Endodermal cell (in vitro differentiated cells): ENCODE data around the gene RHD. TPM values are rescaled to one million over a fixed set of nuclear protein-coding genes. Genes with fewer than 3 reads are reported as not detected.

Experiments
- DNase-seq: peaks from one replicate; pipeline ENCODE4 v3.0.0-alpha.2; 2017
- H3K27ac ChIP-seq: 2 replicates; pipeline ENCODE4 v1.5.1; 2013; ENCODE audit warnings: mild to moderate bottlenecking, low read depth, low read length, moderate library complexity
- H3K27me3 ChIP-seq: 2 replicates; pipeline ENCODE4 v1.6.1; 2013; ENCODE audit warnings: mild to moderate bottlenecking, low read length, moderate library complexity; ENCODE audit not compliant: insufficient read depth, control insufficient read depth, poor library complexity, severe bottlenecking
- H3K36me3 ChIP-seq: 2 replicates; pipeline ENCODE4 v1.7.0; 2013; ENCODE audit warnings: mild to moderate bottlenecking, low read length, moderate library complexity; ENCODE audit not compliant: control insufficient read depth, insufficient read depth
- H3K4me1 ChIP-seq: one replicate; pipeline ENCODE4 v1.7.0; 2013; ENCODE audit warnings: low read length; ENCODE audit not compliant: control insufficient read depth, insufficient read depth
- H3K4me3 ChIP-seq: 2 replicates; pipeline ENCODE4 v1.5.1; 2013; ENCODE audit warnings: mild to moderate bottlenecking, low read length, moderate library complexity
- H3K9ac ChIP-seq: 2 replicates; pipeline ENCODE4 v1.6.1; 2013; ENCODE audit warnings: mild to moderate bottlenecking, low read length, moderate library complexity; ENCODE audit not compliant: poor library complexity, severe bottlenecking; ENCODE audit errors: extremely low read depth
- H3K9me3 ChIP-seq: 2 replicates; pipeline ENCODE4 v1.6.1; 2013; ENCODE audit warnings: mild to moderate bottlenecking, low read length, moderate library complexity; ENCODE audit not compliant: control insufficient read depth
- H3K27ac Mint-ChIP-seq: 2 replicates; pipeline ENCODE4 v1.8.0; 2020; ENCODE audit warnings: mixed read lengths
- H3K27me3 Mint-ChIP-seq: 2 replicates; pipeline ENCODE4 v1.8.0; 2021; ENCODE audit warnings: mild to moderate bottlenecking, mixed read lengths; ENCODE audit not compliant: insufficient read depth
- H3K36me3 Mint-ChIP-seq: 2 replicates; pipeline ENCODE4 v1.8.0; 2020; ENCODE audit warnings: low read depth, mixed read lengths
- H3K4me1 Mint-ChIP-seq: 2 replicates; pipeline ENCODE4 v1.8.0; 2020; ENCODE audit warnings: mixed read lengths
- H3K4me3 Mint-ChIP-seq: 2 replicates; pipeline ENCODE4 v1.8.0; 2020; ENCODE audit warnings: mild to moderate bottlenecking, moderate library complexity, mixed read lengths
- H3K9me3 Mint-ChIP-seq: 2 replicates; pipeline ENCODE4 v1.8.0; 2020; ENCODE audit warnings: mild to moderate bottlenecking, mixed read lengths
- CTCF ChIP-seq: fragments of 200-600 bp; sonication (generic); conservative IDR thresholded peaks from 2 replicates; pipeline ENCODE4 v1.5.0; 2021; ENCODE audit warnings: antibody characterized with exemption, mild to moderate bottlenecking
- WGBS, 2 experiments: methylation state at CpG; one replicate each; pipeline versions ENCODE4 v1.1.5 to v1.1.7; 2013; ENCODE audit warnings: missing lambda C conversion rate in 2 of 2, mixed read lengths in 1 of 2; ENCODE audit not compliant: insufficient coverage in 1 of 2, insufficient read length in 1 of 2; 5-methylcytosine and 5-hydroxymethylcytosine counted together
- total RNA-seq, 2 donors: library from RNA; stranded (reverse); fragmentation: NEBNext Ultra II Directional in 1 of 2; extraction: Animal tissue kit (Norgen Biotek cat#: 25700) in 1 of 2; gene quantifications; 2 replicates in 1 of 2; 3 replicates in 1 of 2; pipeline ENCODE4 v1.2.1, GENCODE V29; 2021

RHD gene
- total RNA-seq, 2 donors from 2014 or later: not detected

GRCh38 chr1:25245393-25245792, 26.9 kb upstream of the RHD start:
- Histone ChIP-seq H3K27ac (no peak overlapping the region), H3K9me3 (no peaks in the 10 kb centered on the region), H3K36me3 (peaks cover 61% of the 10 kb centered on the region), H3K27me3 (no peaks in the 10 kb centered on the region), H3K9ac (peak overlapping the region; percentile 92), H3K4me3 (peak overlapping the region; percentile 100), H3K4me1 (peaks cover 2% of the 10 kb centered on the region)
- Mint-ChIP-seq H3K27ac (peak overlapping the region; percentile 98), H3K36me3 (peaks cover 48% of the 10 kb centered on the region), H3K4me1 (peaks cover 27% of the 10 kb centered on the region), H3K27me3 (no peaks in the 10 kb centered on the region), H3K4me3 (peak overlapping the region; percentile 96), H3K9me3 (no peaks in the 10 kb centered on the region)
- WGBS, 2 experiments: 96 to 100% methylated on average over 3 to 5 of the region's 5 CpGs
- no peak for DNase-seq
- no peak for TF ChIP-seq CTCF

GRCh38 chr1:25245809-25246599, 26.3 kb upstream of the RHD start:
- Mint-ChIP-seq H3K27ac (peak overlapping the region; percentile 98), H3K9me3 (no peaks in the 10 kb centered on the region), H3K36me3 (peaks cover 45% of the 10 kb centered on the region), H3K27me3 (no peaks in the 10 kb centered on the region), H3K4me3 (peak overlapping the region; percentile 96), H3K4me1 (peaks cover 24% of the 10 kb centered on the region)
- WGBS, 2 experiments: 28 to 34% methylated on average over 22 to 30 of the region's 30 CpGs
- Histone ChIP-seq H3K27me3 (no peaks in the 10 kb centered on the region), H3K9ac (peak overlapping the region; percentile 92), H3K4me1 (peaks cover 4% of the 10 kb centered on the region), H3K9me3 (no peaks in the 10 kb centered on the region), H3K36me3 (peaks cover 54% of the 10 kb centered on the region), H3K4me3 (peak overlapping the region; percentile 100), H3K27ac (no peak overlapping the region)
- DNase-seq: no peak
- no peak for TF ChIP-seq CTCF

DNA sequence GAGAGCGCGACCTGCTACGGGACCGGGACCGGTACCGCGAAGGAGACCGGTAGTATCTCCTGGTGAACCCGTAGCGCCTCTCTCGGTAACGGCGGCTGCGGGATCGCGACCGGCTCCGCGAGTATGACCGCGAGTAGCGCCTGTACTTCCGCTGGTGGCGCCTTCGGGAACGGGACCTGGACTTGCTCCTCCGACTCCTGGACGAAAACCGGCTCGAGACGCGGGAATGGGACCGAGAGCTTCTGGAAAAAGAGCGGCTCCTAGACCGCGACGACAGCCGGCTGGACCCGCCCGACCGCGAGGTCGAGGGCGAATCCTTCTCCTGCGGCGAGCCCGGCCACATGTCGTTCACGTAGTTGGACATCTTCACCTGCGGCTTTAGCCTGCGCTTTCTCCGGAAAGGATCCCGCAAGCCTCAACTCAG, 25.7 kb upstream of the RHD start:
- Mint-ChIP-seq H3K27me3 (no peaks in the 10 kb centered on the region), H3K36me3 (peaks cover 43% of the 10 kb centered on the region), H3K4me3 (peak overlapping the region; percentile 96), H3K4me1 (peaks cover 24% of the 10 kb centered on the region), H3K27ac (peak overlapping the region; percentile 98), H3K9me3 (no peaks in the 10 kb centered on the region)
- Histone ChIP-seq H3K9me3 (no peaks in the 10 kb centered on the region), H3K4me1 (peaks cover 4% of the 10 kb centered on the region), H3K4me3 (peak overlapping the region; percentile 100), H3K9ac (peak overlapping the region; percentile 92), H3K36me3 (peaks cover 50% of the 10 kb centered on the region), H3K27me3 (no peaks in the 10 kb centered on the region), H3K27ac (peak overlapping the region; percentile 94)
- 0 to 1% methylated on average over 27 to 53 of the region's 53 CpGs for WGBS, 2 experiments
- peak; percentile 73 for DNase-seq
- TF ChIP-seq CTCF: no peak
